HepG2 (cell line): ENCODE data around the gene ZC3H7B. TPM values are rescaled to one million over a fixed set of nuclear protein-coding genes. Genes with fewer than 3 reads are reported as not detected.

ENCODE experiments used
- AKNA ChIP-seq: sonication (generic); formaldehyde crosslinking; IDR thresholded peaks from 2 replicates; pipeline ENCODE4 v1.4.0; 2020; ENCODE audit warnings: missing genetic modification reagents, borderline replicate concordance
- HDAC2 ChIP-seq: sonication (generic); formaldehyde crosslinking; IDR thresholded peaks from 2 replicates; pipeline ENCODE4 v1.4.0; 2020; ENCODE audit warnings: missing genetic modification reagents
- KLF15 ChIP-seq: sonication (generic); formaldehyde crosslinking; IDR thresholded peaks from 2 replicates; pipeline ENCODE4 v1.8.1; 2023; ENCODE audit warnings: borderline replicate concordance, mild to moderate bottlenecking, inconsistent platforms, missing genetic modification reagents, mixed read lengths
- PTBP1 ChIP-seq: fragments of 200-400 bp; formaldehyde crosslinking; IDR thresholded peaks from 2 replicates; pipeline ENCODE4 v1.6.1; 2018; ENCODE audit warnings: low read length, low read depth; ENCODE audit not compliant: poor library complexity, severe bottlenecking
- SRSF9 ChIP-seq: fragments of 200-400 bp; formaldehyde crosslinking; IDR thresholded peaks from 2 replicates; pipeline ENCODE4 v1.6.1; 2018; ENCODE audit warnings: borderline replicate concordance, mild to moderate bottlenecking, low read depth, low read length; ENCODE audit not compliant: insufficient read depth, poor library complexity, severe bottlenecking
- TCF7 ChIP-seq: sonication (generic); IDR thresholded peaks from 2 replicates; pipeline ENCODE4 v1.6.1; 2016; ENCODE audit warnings: antibody characterized with exemption, low read depth
- THYN1 ChIP-seq: sonication (generic); formaldehyde crosslinking; IDR thresholded peaks from 2 replicates; pipeline ENCODE4 v1.8.1; 2023; ENCODE audit warnings: low read depth, mild to moderate bottlenecking, moderate library complexity, missing genetic modification reagents, borderline replicate concordance
- UBTF ChIP-seq: sonication (generic); formaldehyde crosslinking; IDR thresholded peaks from 2 replicates; pipeline ENCODE4 v1.4.0; 2020; ENCODE audit warnings: mild to moderate bottlenecking, missing genetic modification reagents
- ZNF276 ChIP-seq: sonication (generic); formaldehyde crosslinking; IDR thresholded peaks from 2 replicates; pipeline ENCODE4 v1.4.0; 2020; ENCODE audit warnings: mild to moderate bottlenecking, low read depth, missing genetic modification reagents
- ZNF589 ChIP-seq: sonication (generic); formaldehyde crosslinking; conservative IDR thresholded peaks from 2 replicates; pipeline ENCODE4 v1.8.0; 2022; ENCODE audit warnings: mild to moderate bottlenecking, moderate library complexity, missing genetic modification reagents
- ZNF639 ChIP-seq: conservative IDR thresholded peaks from 2 replicates; pipeline ENCODE4 v1.6.1; 2018; ENCODE audit warnings: missing genetic modification reagents
- ZNF678 ChIP-seq: sonication (generic); formaldehyde crosslinking; IDR thresholded peaks from 2 replicates; pipeline ENCODE4 v1.4.0; 2020; ENCODE audit warnings: mild to moderate bottlenecking, missing genetic modification reagents
- ZSCAN31 ChIP-seq: sonication (generic); formaldehyde crosslinking; IDR thresholded peaks from 2 replicates; pipeline ENCODE4 v1.5.0; 2020; ENCODE audit warnings: low read depth, mild to moderate bottlenecking, missing genetic modification reagents
- polyA plus RNA-seq, 8 experiments: library from polyadenylated mRNA; depleted of rRNA in 3 of 8; stranded (reverse) in 7 of 8; unstranded in 1 of 8; fragments of >200 nt; fragmentation: Illumina TruSeq in 4 of 8; extraction: Trizol in 4 of 8; gene quantifications; 2 replicates each; pipeline versions ENCODE4 v1.2.1 to v1.2.3, GENCODE V29; 2011 to 2016; ENCODE audit warnings: low read depth in 4 of 8, missing spikeins in 1 of 8, mixed read lengths in 1 of 8; ENCODE audit not compliant: insufficient read depth in 1 of 8
- total RNA-seq, 5 experiments: library from RNA; depleted of rRNA; stranded (reverse); fragments of >200 nt; fragmentation: Illumina TruSeq; extraction: Trizol; gene quantifications; 2 replicates each; pipeline ENCODE4 v1.2.3, GENCODE V29; 2016; ENCODE audit warnings: low read depth in 1 of 5
- TF ChIP-seq, protein P1 (sequence below): sonication (generic); formaldehyde crosslinking; IDR thresholded peaks from 2 replicates; pipeline ENCODE4 v1.9.0; 2021; ENCODE audit warnings: missing genetic modification reagents, mild to moderate bottlenecking, borderline replicate concordance
- TF ChIP-seq, protein P2 (sequence below): sonication (generic); formaldehyde crosslinking; IDR thresholded peaks from 2 replicates; pipeline ENCODE4 v1.5.1; 2020; ENCODE audit warnings: missing genetic modification reagents, mild to moderate bottlenecking, borderline replicate concordance

The ZC3H7B gene
- total and polyA plus RNA-seq, 2 of the 13 experiments (the other 11 are each of a cell fraction or from before 2014, with no cell fraction given), result 26.4 to 37.2 TPM

DNA sequence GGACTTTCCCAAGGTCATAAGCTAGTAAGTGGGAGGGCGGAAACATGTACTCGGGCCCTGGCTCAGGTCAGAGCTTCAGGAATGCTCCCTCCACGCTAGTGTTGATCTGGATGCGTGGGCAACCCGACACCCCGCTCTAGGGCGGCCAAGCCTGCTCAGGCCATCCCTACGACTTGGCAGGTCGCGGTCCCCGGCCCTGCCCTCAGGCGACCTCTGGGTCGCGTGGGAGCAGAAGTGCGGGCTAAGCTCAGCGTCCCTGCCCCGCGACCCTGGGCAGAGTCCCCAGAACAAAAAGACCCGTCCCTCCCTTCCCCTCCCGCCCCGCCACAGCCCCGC is 79.6 kb downstream of the ZC3H7B start (continued):
- TF ChIP-seq THYN1 (no peak), ZNF639 (CRISPR knock-in tag) (no peak), ZNF678 (no peak), TCF7 (no peak), ZNF589 (CRISPR knock-in tag) (no peak), PTBP1 (no peak), HDAC2 (peak; percentile 59; the same call in 1 of the 2 replicates), AKNA (CRISPR knock-in tag) (no peak), KLF15 (CRISPR knock-in tag) (no peak), ZNF276 (CRISPR knock-in tag) (peak; percentile 49; the same call in 1 of the 2 replicates), SRSF9 (no peak), UBTF (peak; percentile 51; the same call in 1 of the 2 replicates), ZSCAN31 (CRISPR knock-in tag) (peak; percentile 72; the same call in 1 of the 2 replicates)
- TF ChIP-seq, protein P1, sequence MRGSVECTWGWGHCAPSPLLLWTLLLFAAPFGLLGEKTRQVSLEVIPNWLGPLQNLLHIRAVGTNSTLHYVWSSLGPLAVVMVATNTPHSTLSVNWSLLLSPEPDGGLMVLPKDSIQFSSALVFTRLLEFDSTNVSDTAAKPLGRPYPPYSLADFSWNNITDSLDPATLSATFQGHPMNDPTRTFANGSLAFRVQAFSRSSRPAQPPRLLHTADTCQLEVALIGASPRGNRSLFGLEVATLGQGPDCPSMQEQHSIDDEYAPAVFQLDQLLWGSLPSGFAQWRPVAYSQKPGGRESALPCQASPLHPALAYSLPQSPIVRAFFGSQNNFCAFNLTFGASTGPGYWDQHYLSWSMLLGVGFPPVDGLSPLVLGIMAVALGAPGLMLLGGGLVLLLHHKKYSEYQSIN (CRISPR knock-in tag), result no peak
- TF ChIP-seq, protein P2, sequence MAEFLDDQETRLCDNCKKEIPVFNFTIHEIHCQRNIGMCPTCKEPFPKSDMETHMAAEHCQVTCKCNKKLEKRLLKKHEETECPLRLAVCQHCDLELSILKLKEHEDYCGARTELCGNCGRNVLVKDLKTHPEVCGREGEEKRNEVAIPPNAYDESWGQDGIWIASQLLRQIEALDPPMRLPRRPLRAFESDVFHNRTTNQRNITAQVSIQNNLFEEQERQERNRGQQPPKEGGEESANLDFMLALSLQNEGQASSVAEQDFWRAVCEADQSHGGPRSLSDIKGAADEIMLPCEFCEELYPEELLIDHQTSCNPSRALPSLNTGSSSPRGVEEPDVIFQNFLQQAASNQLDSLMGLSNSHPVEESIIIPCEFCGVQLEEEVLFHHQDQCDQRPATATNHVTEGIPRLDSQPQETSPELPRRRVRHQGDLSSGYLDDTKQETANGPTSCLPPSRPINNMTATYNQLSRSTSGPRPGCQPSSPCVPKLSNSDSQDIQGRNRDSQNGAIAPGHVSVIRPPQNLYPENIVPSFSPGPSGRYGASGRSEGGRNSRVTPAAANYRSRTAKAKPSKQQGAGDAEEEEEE (CRISPR knock-in tag), result 0 out of 2 replicates have a peak, but pooled peaks have one; percentile 68
